ENCODE data around the gene RAP1B. TPM values are rescaled to one million over a fixed set of nuclear protein-coding genes. Genes with fewer than 3 reads are reported as not detected.

Gene RAP1B
- total and polyA plus RNA-seq, 9 of the 15 experiments (the other 6 are each of a cell fraction or from before 2014, with no cell fraction given): 107 to 309 (median 170) TPM

DNA sequence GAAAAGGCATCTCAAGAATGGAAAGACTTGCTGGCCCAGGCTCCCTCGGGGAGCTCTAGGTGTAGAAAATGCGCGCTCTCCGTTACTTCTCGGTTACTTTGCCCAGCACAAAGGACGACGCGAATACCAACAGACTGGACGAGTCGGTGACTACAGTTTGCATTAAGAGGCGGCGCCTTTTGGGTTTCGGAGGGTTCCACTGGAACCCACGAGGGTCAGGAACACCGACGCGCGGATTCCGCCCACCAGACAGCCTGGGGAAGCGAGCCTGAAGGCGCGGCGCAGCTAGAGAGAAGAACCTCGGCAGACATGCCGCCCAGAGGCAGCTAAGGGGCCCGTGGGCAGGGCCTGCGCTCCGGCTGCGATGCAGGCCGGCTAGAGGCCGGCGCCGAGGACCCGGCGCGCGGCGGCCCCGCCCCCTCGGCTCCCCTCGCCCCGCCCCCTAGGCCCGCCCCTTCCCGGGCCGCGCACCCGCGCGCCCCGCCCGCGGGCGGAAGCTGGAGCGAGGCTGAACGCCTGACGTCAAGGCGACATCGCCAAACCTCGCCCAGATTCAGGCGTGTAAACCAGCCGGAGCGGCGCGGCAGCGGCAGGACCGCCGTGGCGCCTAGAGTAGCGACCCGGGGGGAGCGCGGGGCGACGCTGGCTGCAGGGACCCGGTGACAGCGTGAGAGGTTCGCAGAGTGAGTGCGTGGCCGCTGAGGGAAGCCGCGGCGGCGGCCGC lies at the start of gene RAP1B (continued):
- TF ChIP-seq CHD7 (IDR thresholded peaks at IDR 0.05; ENCODE audit: low read depth, low read length) (no peak), E2F4 (CRISPR knock-in tag; IDR thresholded peaks at IDR 0.05; ENCODE audit: low read depth) (no peak), PTRF (tag; IDR thresholded peaks at IDR 0.05) (no peak), ZNF282 (CRISPR knock-in tag; IDR thresholded peaks at IDR 0.05) (no peak), RBM39 (optimal IDR thresholded peaks at IDR 0.05; ENCODE audit: low read depth, low read length) (no peak), SMAD2 (IDR thresholded peaks at IDR 0.05; ENCODE audit: low read depth, low read length) (no peak), DLX4 (CRISPR knock-in tag; IDR thresholded peaks at IDR 0.05) (no peak), ZNF584 (CRISPR knock-in tag; IDR thresholded peaks at IDR 0.05; ENCODE audit: low read depth) (no peak), ZNF668 (CRISPR knock-in tag; IDR thresholded peaks at IDR 0.05) (no peak)
- TF ChIP-seq, protein P1, sequence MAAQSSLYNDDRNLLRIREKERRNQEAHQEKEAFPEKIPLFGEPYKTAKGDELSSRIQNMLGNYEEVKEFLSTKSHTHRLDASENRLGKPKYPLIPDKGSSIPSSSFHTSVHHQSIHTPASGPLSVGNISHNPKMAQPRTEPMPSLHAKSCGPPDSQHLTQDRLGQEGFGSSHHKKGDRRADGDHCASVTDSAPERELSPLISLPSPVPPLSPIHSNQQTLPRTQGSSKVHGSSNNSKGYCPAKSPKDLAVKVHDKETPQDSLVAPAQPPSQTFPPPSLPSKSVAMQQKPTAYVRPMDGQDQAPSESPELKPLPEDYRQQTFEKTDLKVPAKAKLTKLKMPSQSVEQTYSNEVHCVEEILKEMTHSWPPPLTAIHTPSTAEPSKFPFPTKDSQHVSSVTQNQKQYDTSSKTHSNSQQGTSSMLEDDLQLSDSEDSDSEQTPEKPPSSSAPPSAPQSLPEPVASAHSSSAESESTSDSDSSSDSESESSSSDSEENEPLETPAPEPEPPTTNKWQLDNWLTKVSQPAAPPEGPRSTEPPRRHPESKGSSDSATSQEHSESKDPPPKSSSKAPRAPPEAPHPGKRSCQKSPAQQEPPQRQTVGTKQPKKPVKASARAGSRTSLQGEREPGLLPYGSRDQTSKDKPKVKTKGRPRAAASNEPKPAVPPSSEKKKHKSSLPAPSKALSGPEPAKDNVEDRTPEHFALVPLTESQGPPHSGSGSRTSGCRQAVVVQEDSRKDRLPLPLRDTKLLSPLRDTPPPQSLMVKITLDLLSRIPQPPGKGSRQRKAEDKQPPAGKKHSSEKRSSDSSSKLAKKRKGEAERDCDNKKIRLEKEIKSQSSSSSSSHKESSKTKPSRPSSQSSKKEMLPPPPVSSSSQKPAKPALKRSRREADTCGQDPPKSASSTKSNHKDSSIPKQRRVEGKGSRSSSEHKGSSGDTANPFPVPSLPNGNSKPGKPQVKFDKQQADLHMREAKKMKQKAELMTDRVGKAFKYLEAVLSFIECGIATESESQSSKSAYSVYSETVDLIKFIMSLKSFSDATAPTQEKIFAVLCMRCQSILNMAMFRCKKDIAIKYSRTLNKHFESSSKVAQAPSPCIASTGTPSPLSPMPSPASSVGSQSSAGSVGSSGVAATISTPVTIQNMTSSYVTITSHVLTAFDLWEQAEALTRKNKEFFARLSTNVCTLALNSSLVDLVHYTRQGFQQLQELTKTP (IDR thresholded peaks at IDR 0.05; ENCODE audit: low read depth in 1 of 2, partially characterized antibody in 2 of 2): no peak

Measured in K562 (cell line).